ENCODE results near the gene PIK3R3.

DNA sequence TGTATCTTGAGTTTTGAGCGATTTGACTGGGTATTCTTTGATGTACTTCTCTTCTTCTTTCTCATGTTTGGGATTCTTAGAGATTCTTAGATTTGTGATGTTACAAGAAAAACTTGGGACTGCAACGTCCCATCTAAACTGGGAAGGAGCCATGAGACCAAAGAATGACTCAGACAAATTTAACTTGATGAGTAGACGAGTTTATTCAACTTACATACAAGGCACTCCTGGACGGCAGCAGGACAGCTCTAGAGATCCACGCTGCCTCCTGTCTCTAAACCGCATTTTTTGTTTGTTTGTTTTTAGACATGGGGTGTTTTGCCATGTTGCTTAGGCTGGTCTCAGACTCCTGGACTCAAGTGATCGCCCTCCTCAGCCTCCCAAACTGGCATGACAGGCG lies 137.1 kb downstream of the PIK3R3 start:
- TF ChIP-seq CTCF (IDR thresholded peaks at IDR 0.05) (no peak), POLR2A (IDR thresholded peaks at IDR 0.05) (no peak), EP300 (IDR thresholded peaks at IDR 0.05; ENCODE audit: low read depth) (no peak), POLR2AphosphoS5 (IDR thresholded peaks at IDR 0.05) (no peak)
